22Rv1 (cell line): ENCODE results near the gene NECAB2.

Source experiments
- H3K27ac ChIP-seq: fragments of 450-650 bp; 2 replicates; pipeline ENCODE4 v1.5.1; 2017
- CTCF ChIP-seq: fragments of 450-650 bp; IDR thresholded peaks from 2 replicates; pipeline ENCODE4 v1.5.1; 2017; ENCODE audit warnings: mild to moderate bottlenecking
- ZFX ChIP-seq: fragments of 450-650 bp; IDR thresholded peaks from 2 replicates; pipeline ENCODE4 v1.6.1; 2017; ENCODE audit warnings: antibody characterized with exemption, borderline replicate concordance

Gene NECAB2

GRCh38 chr16:83932955-83933673, 34.9 kb upstream of the NECAB2 start:
- no peak for TF ChIP-seq CTCF
- no peak for TF ChIP-seq ZFX

GRCh38 chr16:83933885-83934683, 34.0 kb upstream of the NECAB2 start:
- no peak for TF ChIP-seq CTCF
- TF ChIP-seq ZFX = no peak
- H3K27ac ChIP-seq = no peak overlapping the region

More at GRCh38 chr16:83932955-83933673, 34.9 kb upstream of the NECAB2 start:
- H3K27ac ChIP-seq = no peak overlapping the region

- no peak for TF ChIP-seq CTCF
- no peak for TF ChIP-seq ZFX
- H3K27ac ChIP-seq = no peak overlapping the region
These were observed 33.4 kb upstream of the NECAB2 start for GRCh38 chr16:83934684-83934977.

GRCh38 chr16:83935005-83935857, 32.8 kb upstream of the NECAB2 start:
- TF ChIP-seq ZFX = no peak
- no peak for TF ChIP-seq CTCF
- H3K27ac ChIP-seq = no peak overlapping the region

- no peak overlapping the region for H3K27ac ChIP-seq
- TF ChIP-seq ZFX (no peak), CTCF (no peak)
These were observed 32.2 kb upstream of the NECAB2 start for GRCh38 chr16:83935858-83936255.

GRCh38 chr16:83936581-83937165, 31.4 kb upstream of the NECAB2 start:
- no peak for TF ChIP-seq ZFX
- TF ChIP-seq CTCF = no peak
- no peak overlapping the region for H3K27ac ChIP-seq

GRCh38 chr16:83937267-83937666, 30.8 kb upstream of the NECAB2 start:
- TF ChIP-seq CTCF = no peak
- no peak for TF ChIP-seq ZFX
- H3K27ac ChIP-seq = no peak overlapping the region
